Measurements from ENCODE around the gene B3GAT3.
A peak's percentile ranks its signal among the peaks of the same experiment; 100 is the strongest.
"Not testable (repeated sequence)": the region's sequence is repeated elsewhere in the genome, so short reads cannot be mapped to it uniquely, and the experiment has no call there.

Gene B3GAT3

DNA sequence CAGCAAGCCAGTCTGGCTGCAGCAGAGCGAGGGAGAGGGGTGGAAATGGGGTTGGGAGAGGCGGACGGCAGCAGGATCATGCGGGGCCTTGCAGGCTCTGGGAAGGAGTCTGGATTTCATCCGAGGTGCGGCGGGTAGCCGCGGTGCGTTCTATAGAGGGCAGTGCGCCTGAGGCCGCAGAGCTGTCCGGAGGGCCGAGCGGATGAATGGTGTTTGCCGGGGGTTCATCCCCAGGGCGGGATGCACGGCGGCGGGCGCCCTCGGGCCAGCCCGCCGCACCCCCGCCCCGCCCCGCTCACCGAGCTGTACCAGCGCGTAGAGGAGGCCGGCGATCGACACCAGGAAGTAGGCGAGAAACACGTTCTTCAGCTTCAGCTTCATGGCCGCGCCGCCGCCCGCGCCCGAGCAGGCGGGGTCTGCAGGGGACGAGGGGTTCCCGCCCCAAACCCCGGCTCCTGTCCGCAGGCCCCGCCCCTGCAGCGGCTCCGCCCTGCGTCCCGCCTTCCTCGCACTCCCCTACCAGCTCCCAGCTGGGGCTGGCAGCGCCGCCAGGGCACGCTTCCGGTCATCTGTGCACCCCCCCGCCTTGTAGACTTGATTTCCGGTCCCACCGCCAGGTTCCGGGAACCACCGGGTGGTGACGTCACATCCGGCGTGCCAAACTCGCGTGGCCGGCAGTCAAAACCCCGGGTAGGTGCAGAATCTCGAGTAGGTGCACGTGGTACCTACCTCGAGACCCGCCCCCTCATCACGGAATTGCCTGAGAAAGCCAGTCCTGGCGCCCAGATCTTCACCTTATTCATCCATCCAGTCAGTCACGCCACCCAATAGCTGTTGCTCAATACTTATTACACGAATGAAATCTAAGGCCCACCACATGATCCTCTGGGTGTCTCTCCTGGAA is at the start of gene B3GAT3:
TSS of gene B3GAT3 (minus strand) at position 420 of the 904 bp plus-strand sequence. CDS start at position 381, 39 bp downstream.
- peak; percentile 98 for DNase-seq

GRCh38 chr11:62671236-62671607 is 49.4 kb upstream of the B3GAT3 start:
- DNase-seq = no peak

GRCh38 chr11:62669420-62670161 is 47.8 kb upstream of the B3GAT3 start:
- peak; percentile 6 for DNase-seq

- DNase-seq = no peak
These were observed 45.7 kb upstream of the B3GAT3 start for GRCh38 chr11:62667460-62667859.

- no peak for DNase-seq
These were observed 44.6 kb upstream of the B3GAT3 start for GRCh38 chr11:62666259-62666926.

GRCh38 chr11:62665599-62666258 is 43.9 kb upstream of the B3GAT3 start:
- no peak for DNase-seq

GRCh38 chr11:62665075-62665598 is 43.4 kb upstream of the B3GAT3 start, which contains the start of the genes C11orf98 and CSKMT:
Gene C11orf98 (minus strand): TSS chr11:62665210. CDS start chr11:62665169, 41 bp downstream.
Gene CSKMT (plus strand): TSS chr11:62665312. CDS start chr11:62665880, 568 bp downstream.
- peak; percentile 98 for DNase-seq

- DNase-seq = no peak
These were observed 42.8 kb upstream of the B3GAT3 start for GRCh38 chr11:62664405-62665074.

GRCh38 chr11:62656796-62657429 is 35.1 kb upstream of the B3GAT3 start:
- no peak for DNase-seq

GRCh38 chr11:62654297-62654696 is 32.5 kb upstream of the B3GAT3 start:
- DNase-seq = no peak

- DNase-seq = no peak
These were observed 30.6 kb upstream of the B3GAT3 start for GRCh38 chr11:62652161-62653006.

DNA sequence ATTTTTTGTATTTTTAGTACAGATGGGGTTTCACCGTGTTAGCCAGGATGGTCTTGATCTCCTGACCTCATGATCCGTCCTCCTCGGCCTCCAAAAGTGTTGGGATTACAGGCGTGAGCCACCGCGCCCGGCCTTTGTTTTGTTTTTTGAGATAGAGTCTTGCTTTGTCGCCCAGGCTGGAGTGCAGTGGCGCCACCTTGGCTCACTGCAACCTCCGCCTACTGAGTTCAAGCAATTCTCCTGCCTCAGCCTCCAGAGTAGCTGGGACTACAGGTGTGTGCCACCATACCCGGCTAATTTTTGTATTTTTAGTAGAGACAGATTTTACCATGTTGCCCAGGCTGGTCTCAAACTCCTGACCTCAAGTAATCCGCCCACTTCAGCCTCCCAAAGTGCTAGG is 28.5 kb upstream of the B3GAT3 start:
- not testable (repeated sequence) for DNase-seq

GRCh38 chr11:62649486-62649885 is 27.7 kb upstream of the B3GAT3 start:
- no peak for DNase-seq

GRCh38 chr11:62648967-62649364 is 27.2 kb upstream of the B3GAT3 start:
- no peak for DNase-seq

DNA sequence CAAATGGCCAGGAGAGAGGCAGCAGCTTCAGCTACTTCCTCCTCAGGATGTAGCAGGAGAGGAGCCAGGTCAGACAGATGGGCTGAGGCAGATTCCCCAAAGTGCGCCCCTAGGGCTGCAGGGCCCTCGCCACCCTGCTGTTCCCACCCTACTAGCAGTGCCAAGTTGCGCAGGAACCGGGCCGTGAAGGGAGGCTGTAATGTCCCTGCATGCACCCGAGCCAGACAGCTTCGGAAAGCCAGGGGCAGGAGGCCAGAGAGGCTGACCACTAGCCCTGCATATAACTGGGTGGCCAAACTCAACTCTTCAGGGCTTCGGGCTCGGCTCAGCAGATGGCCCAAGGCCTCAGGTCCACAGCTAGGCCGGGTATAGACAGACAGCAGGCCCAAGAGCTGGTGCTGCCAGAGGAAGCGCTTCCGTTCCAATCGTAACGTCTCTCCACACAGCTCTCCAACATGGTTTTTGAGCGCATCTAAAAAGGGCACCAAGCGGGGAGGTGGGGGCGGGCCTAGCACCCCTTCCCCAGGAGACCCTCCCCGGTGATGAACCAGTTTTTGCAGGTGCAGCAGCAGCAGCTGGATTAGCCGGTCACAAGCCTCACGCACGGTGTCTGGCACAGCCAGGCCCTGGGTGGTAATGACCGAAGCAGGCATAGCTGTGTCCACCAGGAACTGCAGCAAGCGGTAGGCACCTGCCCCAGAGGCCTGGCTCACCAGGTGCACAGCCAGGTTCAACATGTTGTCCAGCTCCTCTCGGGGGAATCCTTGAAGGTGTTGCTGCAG is 26.6 kb upstream of the B3GAT3 start:
- DNase-seq = no peak

DNA sequence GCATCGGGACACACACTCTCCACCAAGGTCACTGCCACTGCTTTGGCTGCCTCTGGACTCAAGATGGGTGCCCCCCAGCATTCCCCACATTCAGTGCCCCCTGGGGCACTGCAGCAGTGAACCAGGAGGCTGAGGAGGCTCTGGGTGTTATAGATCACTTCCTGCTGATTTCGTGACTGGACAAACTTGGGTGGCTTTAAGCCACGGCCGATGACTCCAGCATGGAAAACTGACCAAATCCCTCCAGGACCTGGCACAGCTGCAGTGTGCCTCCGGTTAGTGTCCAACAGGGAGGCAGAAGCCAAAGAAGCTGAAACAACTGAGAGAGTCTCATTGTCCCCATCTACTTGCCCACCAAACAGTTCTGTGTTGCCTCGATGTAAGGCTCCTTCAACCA is 25.8 kb upstream of the B3GAT3 start:
- no peak for DNase-seq

GRCh38 chr11:62646825-62647608 is 25.2 kb upstream of the B3GAT3 start:
- no peak for DNase-seq

All from eye (tissue), 1 donor.